B cell (primary cell): ENCODE measurements around the gene CTSD.

Experiments used
- EZH2 ChIP-seq: IDR thresholded peaks from 2 replicates; pipeline ENCODE4 v1.6.1; 2012; ENCODE audit warnings: borderline replicate concordance, low read depth, mild to moderate bottlenecking, moderate library complexity, low read length; ENCODE audit not compliant: insufficient read depth, poor library complexity, severe bottlenecking
- TF ChIP-seq, protein P1 (sequence below): fragments of 200-600 bp; IDR thresholded peaks from one replicate; pipeline ENCODE4 v1.8.0; 2022; ENCODE audit warnings: antibody characterized with exemption, mild to moderate bottlenecking

DNA sequence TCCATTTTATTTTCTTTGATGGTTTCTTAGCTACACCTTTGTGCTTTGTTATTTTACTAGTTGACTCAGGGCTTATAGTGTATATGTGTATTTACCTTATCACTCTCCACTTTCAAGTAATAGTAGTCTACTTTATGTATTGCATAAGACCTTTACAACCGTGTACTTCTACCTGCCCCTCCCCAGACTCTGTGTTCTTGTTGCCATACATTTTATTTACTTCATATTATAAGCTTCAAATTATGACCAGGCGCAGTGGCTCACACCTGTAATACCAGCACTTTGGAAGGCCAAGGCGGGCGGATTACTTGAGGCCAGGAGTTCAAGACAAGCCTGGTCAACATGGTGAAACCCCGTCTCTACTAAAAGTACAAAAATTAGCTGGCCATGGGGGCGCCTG is 28.2 kb upstream of the CTSD start:
- TF ChIP-seq, protein P1, sequence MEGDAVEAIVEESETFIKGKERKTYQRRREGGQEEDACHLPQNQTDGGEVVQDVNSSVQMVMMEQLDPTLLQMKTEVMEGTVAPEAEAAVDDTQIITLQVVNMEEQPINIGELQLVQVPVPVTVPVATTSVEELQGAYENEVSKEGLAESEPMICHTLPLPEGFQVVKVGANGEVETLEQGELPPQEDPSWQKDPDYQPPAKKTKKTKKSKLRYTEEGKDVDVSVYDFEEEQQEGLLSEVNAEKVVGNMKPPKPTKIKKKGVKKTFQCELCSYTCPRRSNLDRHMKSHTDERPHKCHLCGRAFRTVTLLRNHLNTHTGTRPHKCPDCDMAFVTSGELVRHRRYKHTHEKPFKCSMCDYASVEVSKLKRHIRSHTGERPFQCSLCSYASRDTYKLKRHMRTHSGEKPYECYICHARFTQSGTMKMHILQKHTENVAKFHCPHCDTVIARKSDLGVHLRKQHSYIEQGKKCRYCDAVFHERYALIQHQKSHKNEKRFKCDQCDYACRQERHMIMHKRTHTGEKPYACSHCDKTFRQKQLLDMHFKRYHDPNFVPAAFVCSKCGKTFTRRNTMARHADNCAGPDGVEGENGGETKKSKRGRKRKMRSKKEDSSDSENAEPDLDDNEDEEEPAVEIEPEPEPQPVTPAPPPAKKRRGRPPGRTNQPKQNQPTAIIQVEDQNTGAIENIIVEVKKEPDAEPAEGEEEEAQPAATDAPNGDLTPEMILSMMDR, result no peak
- no peak for TF ChIP-seq EZH2
